Endothelial cell of umbilical vein (primary cell): ENCODE results near the gene HIC1. TPM values are rescaled to one million over a fixed set of nuclear protein-coding genes. Genes with fewer than 3 reads are reported as not detected.

Experiments
- BruUV-seq: library from RNA; stranded (reverse); fragments of 400-500 nt; replicated peaks from 2 replicates; lab custom pipeline; 2021; lab: Mats Ljungman, UMichigan
- CTCF ChIA-PET: fragments of 300-600, 350-600 bp; sonication (Branson Sonifier 250); formaldehyde crosslinking; loops from one replicate; lab custom pipeline; 2021; ENCODE audit warnings: antibody characterized with exemption, inconsistent platforms; lab: Charles Lee
- POLR2A ChIA-PET: fragments of 300-600, 350-600 bp; sonication (Branson Sonifier 250); formaldehyde crosslinking; loops from one replicate; lab custom pipeline; 2021; ENCODE audit warnings: antibody characterized with exemption, inconsistent platforms; lab: Charles Lee
- DNase-seq: peaks from one replicate; pipeline ENCODE4 v3.0.0-alpha.2; 2011; ENCODE audit warnings: low read depth, low spot score
- FAIRE-seq: peaks from 2 replicates; lab custom pipeline; 2011; peaks lifted over from hg19 to GRCh38; lab: Jason Lieb, UNC
- H2AFZ ChIP-seq: 2 replicates; pipeline ENCODE4 v1.6.0; 2012; ENCODE audit warnings: low read depth, low read length, control low read depth, inconsistent platforms
- H3K27ac ChIP-seq: 2 replicates; pipeline ENCODE4 v1.5.1; 2011; ENCODE audit warnings: low read depth, mild to moderate bottlenecking, control low read depth, low read length, moderate library complexity; ENCODE audit not compliant: insufficient read depth
- H3K27me3 ChIP-seq, 2 experiments: 2 replicates each; pipeline versions ENCODE4 v1.6.0 to v1.6.1; 2011; ENCODE audit warnings: low read length in 2 of 2, mixed read lengths in 1 of 2; ENCODE audit not compliant: control insufficient read depth in 2 of 2, insufficient read depth in 2 of 2
- H3K36me3 ChIP-seq, 2 experiments: 2 replicates in 1 of 2; 3 replicates in 1 of 2; pipeline ENCODE4 v1.5.1; 2011; ENCODE audit warnings: low read length in 2 of 2, mild to moderate bottlenecking in 1 of 2, moderate library complexity in 1 of 2; ENCODE audit not compliant: control insufficient read depth in 2 of 2, insufficient read depth in 2 of 2; ENCODE audit errors: extremely low read depth in 1 of 2
- H3K4me1 ChIP-seq: 3 replicates; pipeline ENCODE4 v1.5.1; 2011; ENCODE audit warnings: mild to moderate bottlenecking, low read length; ENCODE audit not compliant: control insufficient read depth, insufficient read depth; ENCODE audit errors: extremely low read depth
- H3K4me2 ChIP-seq: 2 replicates; pipeline ENCODE4 v1.6.1; 2011; ENCODE audit warnings: low read length, control low read depth, mixed read lengths; ENCODE audit not compliant: insufficient read depth
- H3K4me3 ChIP-seq, 3 experiments: fragments of 200-600 bp in 1 of 3; sonication (generic), shearing (Covaris generic) in 1 of 3; replicated peaks in 1 of 3; 2 replicates each; pipeline ENCODE4 v1.5.1; 2011 to 2016; ENCODE audit warnings: control low read depth in 3 of 3, low read length in 3 of 3, mild to moderate bottlenecking in 2 of 3, inconsistent platforms in 1 of 3, low read depth in 1 of 3, moderate library complexity in 1 of 3; ENCODE audit not compliant: insufficient read depth in 1 of 3
- H3K79me2 ChIP-seq: 2 replicates; pipeline ENCODE4 v1.6.0; 2012; ENCODE audit warnings: low read length, inconsistent platforms; ENCODE audit not compliant: control insufficient read depth, insufficient read depth
- H3K9ac ChIP-seq: replicated peaks from 2 replicates; pipeline ENCODE3; 2011; ENCODE audit warnings: low read length, control low read depth; ENCODE audit not compliant: insufficient read depth; ENCODE audit errors: extremely low read depth
- H3K9me1 ChIP-seq: replicated peaks from 3 replicates; pipeline ENCODE4 v1.6.0; 2011; ENCODE audit warnings: mild to moderate bottlenecking, low read length; ENCODE audit not compliant: control insufficient read depth, insufficient read depth; ENCODE audit errors: extremely low read depth
- H3K9me3 ChIP-seq: replicated peaks from 2 replicates; pipeline ENCODE4 v1.5.1; 2012; ENCODE audit warnings: low read length, inconsistent platforms; ENCODE audit not compliant: control insufficient read depth, insufficient read depth
- H4K20me1 ChIP-seq: replicated peaks from 2 replicates; pipeline ENCODE3; 2011; ENCODE audit warnings: mild to moderate bottlenecking, low read length; ENCODE audit not compliant: control insufficient read depth, insufficient read depth; ENCODE audit errors: extremely low read depth
- CTCF ChIP-seq, 2 donors: IDR thresholded peaks; 1 replicate in 1 of 2; 2 replicates in 1 of 2; pipeline ENCODE4 v1.5.1; 2011; ENCODE audit warnings: low read length in 2 of 2, mild to moderate bottlenecking in 2 of 2, moderate library complexity in 2 of 2, control low read depth in 1 of 2, inconsistent platforms in 1 of 2, low read depth in 1 of 2; ENCODE audit not compliant: insufficient read depth in 1 of 2; ENCODE audit errors: extremely low read depth in 1 of 2
- EZH2 ChIP-seq: IDR thresholded peaks from 2 replicates; pipeline ENCODE4 v1.6.1; 2012; ENCODE audit warnings: borderline replicate concordance, low read depth, mild to moderate bottlenecking, moderate library complexity, low read length, inconsistent platforms; ENCODE audit not compliant: severe bottlenecking
- FOS ChIP-seq: IDR thresholded peaks from 2 replicates; pipeline ENCODE4 v1.6.1; 2011; ENCODE audit warnings: mild to moderate bottlenecking, low read length, moderate library complexity, borderline replicate concordance; ENCODE audit not compliant: insufficient read depth
- GATA2 ChIP-seq: IDR thresholded peaks from 2 replicates; pipeline ENCODE4 v1.7.0; 2011; ENCODE audit warnings: low read depth, mild to moderate bottlenecking, moderate library complexity, mixed read lengths, low read length; ENCODE audit not compliant: insufficient read length, insufficient read depth
- JUN ChIP-seq: IDR thresholded peaks from 2 replicates; pipeline ENCODE4 v1.6.1; 2011; ENCODE audit warnings: borderline replicate concordance, low read depth; ENCODE audit not compliant: insufficient read length, insufficient read depth
- MYC ChIP-seq: IDR thresholded peaks from one replicate; pipeline ENCODE4 v1.6.1; 2011; ENCODE audit warnings: mild to moderate bottlenecking, low read depth, low read length
- POLR2A ChIP-seq: IDR thresholded peaks from 2 replicates; pipeline ENCODE4 v1.6.1; 2012; ENCODE audit warnings: low read depth, mild to moderate bottlenecking, control low read depth, low read length
- POLR2AphosphoS5 ChIP-seq: IDR thresholded peaks from 2 replicates; pipeline ENCODE4 v1.6.1; 2012; ENCODE audit warnings: low read depth, mild to moderate bottlenecking, control low read depth, low read length, moderate library complexity; ENCODE audit not compliant: insufficient read depth
- dilution Hi-C: fragments of 300-500 bp; cut with MboI; formaldehyde crosslinking; loops from one replicate; pipeline ENCODE4 v1.15.0; 2019; ENCODE audit warnings: low sequenced_read_pairs; ENCODE audit not compliant: extremely low pct_ligation_motif_present
- intact Hi-C: fragments of 100-400 bp; cut with micrococcal nuclease; formaldehyde crosslinking; loops from one replicate; pipeline ENCODE4 v1.10.0; 2022
- polyA plus RNA-seq, 4 experiments: library from polyadenylated mRNA; depleted of rRNA in 3 of 4; stranded (reverse) in 3 of 4; unstranded in 1 of 4; fragments of >200 nt; gene quantifications; 2 replicates each; pipeline versions ENCODE4 v1.2.1 to v1.2.3, GENCODE V29; 2011 to 2012; ENCODE audit warnings: missing spikeins in 1 of 4
- total RNA-seq: library from RNA; stranded (reverse); gene quantifications from 2 replicates; pipeline ENCODE4 v1.2.3, GENCODE V29; 2021
- TF ChIP-seq, protein P1 (sequence below): IDR thresholded peaks from 2 replicates; pipeline ENCODE4 v1.6.1; 2011; ENCODE audit not compliant: insufficient read depth, insufficient read length

The HIC1 gene
- total and polyA plus RNA-seq, 2 donors (not counting 3 experiments of a cell fraction or from before 2014, with no cell fraction given) = 18.2 to 35.5 TPM

- BruUV-seq = no TSS peak
- Histone ChIP-seq H3K9me3 (no peaks in the 10 kb centered on the region), H3K36me3 (peaks cover 3 to 13% of the 10 kb centered on the region in 2 experiments), H3K27me3 (no peaks in the 10 kb centered on the region), H3K4me1 (peaks cover 23% of the 10 kb centered on the region), H4K20me1 (no peaks in the 10 kb centered on the region), H3K4me2 (no peak overlapping the region), H3K79me2 (peaks cover 22% of the 10 kb centered on the region), H3K9me1 (no peaks in the 10 kb centered on the region), H3K27ac (no peak overlapping the region), H3K9ac (no peak overlapping the region), H3K4me3 (no peak overlapping the region), H2AFZ (no peak overlapping the region)
- dilution Hi-C loops = no loop called here
- intact Hi-C loops = no loop called here
- TF ChIP-seq EZH2 = no peak
- TF ChIP-seq GATA2 = no peak
- TF ChIP-seq CTCF (IDR thresholded peaks at IDR 0.05; ENCODE audit: extremely low read depth in 1 of 2, insufficient read depth in 1 of 2, low read depth in 1 of 2, low read length in 2 of 2) = no peak
- no peak for TF ChIP-seq POLR2AphosphoS5
- TF ChIP-seq, protein P1, sequence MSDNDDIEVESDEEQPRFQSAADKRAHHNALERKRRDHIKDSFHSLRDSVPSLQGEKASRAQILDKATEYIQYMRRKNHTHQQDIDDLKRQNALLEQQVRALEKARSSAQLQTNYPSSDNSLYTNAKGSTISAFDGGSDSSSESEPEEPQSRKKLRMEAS = no peak
- TF ChIP-seq FOS = no peak
- TF ChIP-seq JUN = no peak
- TF ChIP-seq POLR2A = no peak
- TF ChIP-seq MYC = no peak
- POLR2A ChIA-PET = no interaction called here
- CTCF ChIA-PET = interaction anchor here (1.2 to 17.2 kb wide), 3 partner anchors 30 to 184 kb away, joined by 3 to 455 read pairs (median 4); no protein-coding TSS in a partner anchor
- no peak for FAIRE-seq
- no peak for DNase-seq
These were observed 6.6 kb downstream of the HIC1 start for GRCh38 chr17:2061441-2061958.
